A673 (cell line): ENCODE measurements around the gene PHLDB2. TPM values are rescaled to one million over a fixed set of nuclear protein-coding genes. Genes with fewer than 3 reads are reported as not detected.

ENCODE experiments used
- BruUV-seq: library from RNA; stranded (reverse); fragments of 400-500 nt; replicated peaks from 2 replicates; lab custom pipeline; 2021; lab: Mats Ljungman, UMichigan
- CTCF ChIA-PET: fragments of 300-600 bp; sonication (Branson Sonifier 250); formaldehyde crosslinking; loops from one replicate; lab custom pipeline; 2022; ENCODE audit warnings: antibody characterized with exemption; lab: Charles Lee
- POLR2A ChIA-PET: fragments of 300-600 bp; sonication (Branson Sonifier 250); formaldehyde crosslinking; loops from one replicate; lab custom pipeline; 2022; ENCODE audit warnings: antibody characterized with exemption; ENCODE audit not compliant: low non-redundant PET; lab: Charles Lee
- DNase-seq: peaks from one replicate; pipeline ENCODE4 v3.0.0-alpha.2; 2015; ENCODE audit warnings: low spot score
- H3K27ac ChIP-seq: fragments of 200-600 bp; sonication (generic); 2 replicates; pipeline ENCODE4 v1.5.1; 2016; ENCODE audit warnings: mixed run types, low read depth, mild to moderate bottlenecking, mixed read lengths, antibody characterized with exemption, low read length; ENCODE audit not compliant: poor library complexity, severe bottlenecking
- H3K27me3 ChIP-seq: fragments of 200-600 bp; sonication (generic); replicated peaks from 2 replicates; pipeline ENCODE4 v1.6.1; 2017; ENCODE audit warnings: mixed run types, low read depth, mild to moderate bottlenecking, mixed read lengths, antibody characterized with exemption, low read length; ENCODE audit not compliant: insufficient read depth, poor library complexity
- H3K36me3 ChIP-seq: fragments of 200-600 bp; sonication (generic); 2 replicates; pipeline ENCODE4 v1.6.1; 2016; ENCODE audit warnings: mixed run types, mild to moderate bottlenecking, mixed read lengths, antibody characterized with exemption, low read length; ENCODE audit not compliant: insufficient read depth, poor library complexity, severe bottlenecking
- H3K4me1 ChIP-seq: fragments of 200-600 bp; sonication (generic); 2 replicates; pipeline ENCODE4 v1.6.1; 2017; ENCODE audit warnings: mixed run types, mild to moderate bottlenecking, mixed read lengths, antibody characterized with exemption, low read length; ENCODE audit not compliant: insufficient read depth, poor library complexity, severe bottlenecking
- H3K4me3 ChIP-seq: fragments of 200-600 bp; sonication (generic); 2 replicates; pipeline ENCODE4 v1.5.1; 2016; ENCODE audit warnings: low read depth, mixed run types, mild to moderate bottlenecking, mixed read lengths, low read length; ENCODE audit not compliant: poor library complexity, severe bottlenecking
- H3K9me3 ChIP-seq: fragments of 200-600 bp; sonication (generic); 2 replicates; pipeline ENCODE4 v1.6.1; 2016; ENCODE audit warnings: mixed run types, low read depth, mild to moderate bottlenecking, mixed read lengths, antibody characterized with exemption, low read length; ENCODE audit not compliant: poor library complexity, severe bottlenecking
- EZH2 ChIP-seq: fragments of 200-600 bp; sonication (generic); IDR thresholded peaks from 2 replicates; pipeline ENCODE4 v1.6.1; 2017; ENCODE audit warnings: borderline replicate concordance, low read depth, mild to moderate bottlenecking, mixed read lengths, antibody characterized with exemption, low read length; ENCODE audit not compliant: poor library complexity, severe bottlenecking
- intact Hi-C: fragments of 100-400 bp; cut with micrococcal nuclease; formaldehyde crosslinking; loops from one replicate; pipeline ENCODE4 v1.10.0; 2022; ENCODE audit not compliant: unreplicated experiment
- total RNA-seq: library from RNA; stranded (reverse); gene quantifications from 2 replicates; pipeline ENCODE4 v1.2.3, GENCODE V29; 2021
- TF ChIP-seq, protein P1 (sequence below): fragments of 300-800, 200-600 bp; sonication (generic); conservative IDR thresholded peaks from 2 replicates; pipeline ENCODE4 v1.5.1; 2017; ENCODE audit warnings: low read depth, mild to moderate bottlenecking, antibody characterized with exemption, low read length, moderate library complexity, mixed read lengths

PHLDB2 gene
- total RNA-seq, 1 experiment from 2014 or later = 13.1 TPM

DNA sequence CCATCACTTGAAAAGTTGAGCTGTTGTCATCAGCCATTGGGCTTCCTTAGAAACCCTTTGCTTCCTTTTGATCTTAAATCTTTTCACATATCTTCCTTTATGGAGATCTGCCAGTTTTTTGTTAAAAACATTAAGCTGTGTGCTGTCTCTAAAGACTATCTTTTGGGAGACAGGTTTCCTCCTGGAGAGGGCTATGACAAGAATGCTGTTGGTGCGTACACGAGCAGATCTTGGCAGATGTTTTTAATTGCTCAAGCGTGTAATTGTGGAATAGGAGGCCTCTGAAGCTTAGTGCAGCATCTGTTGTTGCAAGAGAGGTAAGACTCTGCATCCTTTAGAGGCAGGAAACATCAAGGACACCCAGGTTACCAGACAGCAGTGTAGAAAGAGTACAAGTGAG is 56.8 kb downstream of the PHLDB2 start:
- TF ChIP-seq, protein P1, sequence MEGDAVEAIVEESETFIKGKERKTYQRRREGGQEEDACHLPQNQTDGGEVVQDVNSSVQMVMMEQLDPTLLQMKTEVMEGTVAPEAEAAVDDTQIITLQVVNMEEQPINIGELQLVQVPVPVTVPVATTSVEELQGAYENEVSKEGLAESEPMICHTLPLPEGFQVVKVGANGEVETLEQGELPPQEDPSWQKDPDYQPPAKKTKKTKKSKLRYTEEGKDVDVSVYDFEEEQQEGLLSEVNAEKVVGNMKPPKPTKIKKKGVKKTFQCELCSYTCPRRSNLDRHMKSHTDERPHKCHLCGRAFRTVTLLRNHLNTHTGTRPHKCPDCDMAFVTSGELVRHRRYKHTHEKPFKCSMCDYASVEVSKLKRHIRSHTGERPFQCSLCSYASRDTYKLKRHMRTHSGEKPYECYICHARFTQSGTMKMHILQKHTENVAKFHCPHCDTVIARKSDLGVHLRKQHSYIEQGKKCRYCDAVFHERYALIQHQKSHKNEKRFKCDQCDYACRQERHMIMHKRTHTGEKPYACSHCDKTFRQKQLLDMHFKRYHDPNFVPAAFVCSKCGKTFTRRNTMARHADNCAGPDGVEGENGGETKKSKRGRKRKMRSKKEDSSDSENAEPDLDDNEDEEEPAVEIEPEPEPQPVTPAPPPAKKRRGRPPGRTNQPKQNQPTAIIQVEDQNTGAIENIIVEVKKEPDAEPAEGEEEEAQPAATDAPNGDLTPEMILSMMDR = no peak
- no peak for TF ChIP-seq EZH2
- no peaks in the 10 kb centered on the region for H3K9me3 ChIP-seq
- no peaks in the 10 kb centered on the region for H3K36me3 ChIP-seq
- H3K27ac ChIP-seq = no peak overlapping the region
- no peak overlapping the region for H3K4me3 ChIP-seq
- H3K27me3 ChIP-seq = no peaks in the 10 kb centered on the region
- peaks cover 8% of the 10 kb centered on the region for H3K4me1 ChIP-seq
- DNase-seq = peak; percentile 67
- ChIA-PET CTCF (no interaction called here), POLR2A (interaction anchor here (0.6 to 0.7 kb wide), 2 partner anchors 12 to 21 kb away, joined by 4 read pairs; no protein-coding TSS in a partner anchor)
- BruUV-seq = no TSS peak
- intact Hi-C loops = no loop called here

DNA sequence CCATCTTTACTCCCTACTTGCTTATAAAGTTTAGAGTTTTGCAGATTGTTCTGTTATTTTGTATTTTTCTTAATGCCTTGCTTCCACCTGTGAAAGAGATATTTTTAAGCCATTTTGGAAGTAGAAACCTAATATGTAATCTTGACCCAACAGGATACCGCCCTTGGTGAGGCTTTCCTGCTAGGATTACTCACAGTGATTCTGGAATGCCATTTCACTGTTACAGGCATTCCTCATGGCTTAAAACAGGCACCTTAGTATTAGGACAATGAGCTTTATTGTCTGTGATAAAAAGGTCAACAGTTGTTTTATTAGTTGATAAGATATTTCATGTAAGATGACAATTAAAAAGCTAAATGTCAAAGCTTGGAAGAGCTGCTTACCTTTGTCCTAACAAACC is 58.2 kb downstream of the PHLDB2 start:
- no peak for DNase-seq
- H3K36me3 ChIP-seq = no peaks in the 10 kb centered on the region
- peaks cover 8% of the 10 kb centered on the region for H3K4me1 ChIP-seq
- no peak overlapping the region for H3K4me3 ChIP-seq
- POLR2A ChIA-PET = no interaction called here
- H3K27ac ChIP-seq = no peak overlapping the region
- no peaks in the 10 kb centered on the region for H3K9me3 ChIP-seq
- CTCF ChIA-PET = no interaction called here
- H3K27me3 ChIP-seq = no peaks in the 10 kb centered on the region
- no TSS peak for BruUV-seq
- intact Hi-C loops = no loop called here
- TF ChIP-seq, protein P1 = no peak
- no peak for TF ChIP-seq EZH2

DNA sequence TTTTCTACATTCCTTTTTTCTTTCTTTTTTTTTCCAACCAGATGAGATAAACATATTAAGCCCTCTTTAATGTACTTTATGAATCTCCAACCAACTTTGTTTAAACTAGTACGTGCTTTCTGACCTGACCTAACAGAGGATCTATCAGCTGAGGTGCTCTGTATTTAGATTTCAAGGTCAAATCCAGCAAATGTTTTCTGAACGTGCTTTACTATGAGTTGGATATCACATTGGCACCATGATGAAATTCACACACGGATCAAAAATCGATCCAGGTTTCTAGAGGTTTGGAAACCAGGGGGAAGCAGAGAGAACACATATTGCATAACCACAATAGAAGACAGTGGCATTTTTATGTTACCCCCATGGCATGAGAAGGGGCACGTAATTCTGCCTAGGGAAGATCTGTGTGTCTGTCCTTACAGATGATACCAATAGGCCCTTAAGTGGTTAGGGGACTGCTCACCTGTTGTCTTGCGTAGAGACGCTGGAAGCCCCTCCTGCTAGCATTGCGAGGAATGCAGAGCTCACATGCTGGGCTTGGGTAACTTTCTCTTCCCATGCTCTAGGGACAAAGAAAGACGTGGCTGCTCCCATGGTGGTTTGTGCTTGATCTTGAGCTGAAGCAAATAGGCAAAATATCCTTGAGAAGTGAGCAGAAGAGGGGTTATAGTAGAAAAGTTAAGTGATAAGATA is 60.5 kb downstream of the PHLDB2 start:
- POLR2A ChIA-PET = interaction anchor here (0.5 kb wide), 1 partner anchor 33 kb away, joined by 4 read pairs; no protein-coding TSS in a partner anchor
- Histone ChIP-seq H3K9me3 (no peaks in the 10 kb centered on the region), H3K27ac (no peak overlapping the region), H3K27me3 (no peaks in the 10 kb centered on the region), H3K4me1 (peaks cover 16% of the 10 kb centered on the region), H3K36me3 (no peaks in the 10 kb centered on the region), H3K4me3 (no peak overlapping the region)
- intact Hi-C loops = no loop called here
- DNase-seq = no peak
- CTCF ChIA-PET = no interaction called here
- TF ChIP-seq, protein P1 = no peak
- TF ChIP-seq EZH2 = no peak
- no TSS peak for BruUV-seq
